ENCODE measurements around the gene GALK1. TPM values are rescaled to one million over a fixed set of nuclear protein-coding genes. Genes with fewer than 3 reads are reported as not detected.

Gene GALK1
- total and polyA plus RNA-seq, 2 of the 13 experiments (the other 11 are each of a cell fraction or from before 2014, with no cell fraction given) = 59.9 to 93.6 TPM

GRCh38 chr17:75749545-75750389 lies 15.2 kb downstream of the GALK1 start (continued):
- no peak for TF ChIP-seq ZSCAN22 (CRISPR knock-in tag; IDR thresholded peaks at IDR 0.05)
- no peak for TF ChIP-seq THAP8 (CRISPR knock-in tag; IDR thresholded peaks at IDR 0.05; ENCODE audit: borderline replicate concordance)
- peak; percentile 19; the same call in 1 of the 2 replicates for TF ChIP-seq NFKB2 (CRISPR knock-in tag; IDR thresholded peaks at IDR 0.05; ENCODE audit: borderline replicate concordance)
- TF ChIP-seq TSC22D2 (CRISPR knock-in tag; IDR thresholded peaks at IDR 0.05; ENCODE audit: borderline replicate concordance) = no peak
- TF ChIP-seq ZNF124 (CRISPR knock-in tag; IDR thresholded peaks at IDR 0.05) = no peak
- no peak for TF ChIP-seq ZNF552 (CRISPR knock-in tag; IDR thresholded peaks at IDR 0.05; ENCODE audit: borderline replicate concordance)
- no peak for TF ChIP-seq ZNF704 (CRISPR knock-in tag; IDR thresholded peaks at IDR 0.05; ENCODE audit: borderline replicate concordance)
- no peak for TF ChIP-seq FOXA3 (CRISPR knock-in tag; IDR thresholded peaks at IDR 0.05)
- TF ChIP-seq ZNF580 (CRISPR knock-in tag; IDR thresholded peaks at IDR 0.05; ENCODE audit: borderline replicate concordance, low read depth) = no peak
- no peak for TF ChIP-seq ZNF678 (CRISPR knock-in tag; IDR thresholded peaks at IDR 0.05)
- TF ChIP-seq HOXA3 (CRISPR knock-in tag; IDR thresholded peaks at IDR 0.05) = peak; percentile 66
- TF ChIP-seq ZNF530 (CRISPR knock-in tag; IDR thresholded peaks at IDR 0.05; ENCODE audit: low read depth) = no peak
- TF ChIP-seq ATM (IDR thresholded peaks at IDR 0.05; ENCODE audit: borderline replicate concordance) = no peak
- TF ChIP-seq CENPX (CRISPR knock-in tag; IDR thresholded peaks at IDR 0.05) = no peak
- no peak for TF ChIP-seq ZNF660 (CRISPR knock-in tag; IDR thresholded peaks at IDR 0.05; ENCODE audit: borderline replicate concordance, low read depth)
- no peak for TF ChIP-seq RELA (CRISPR knock-in tag; IDR thresholded peaks at IDR 0.05)
- TF ChIP-seq PBX2 (CRISPR knock-in tag; IDR thresholded peaks at IDR 0.05) = no peak
- TF ChIP-seq KDM5B (CRISPR knock-in tag; IDR thresholded peaks at IDR 0.05; ENCODE audit: borderline replicate concordance) = no peak; the same call in 1 of the 2 replicates
- no peak for TF ChIP-seq DNMT1 (CRISPR knock-in tag; IDR thresholded peaks at IDR 0.05)
- no peak for TF ChIP-seq ARID2 (CRISPR knock-in tag; IDR thresholded peaks at IDR 0.05; ENCODE audit: borderline replicate concordance)
- no peak for TF ChIP-seq ZNF496 (CRISPR knock-in tag; IDR thresholded peaks at IDR 0.05; ENCODE audit: insufficient replicate concordance)
- no peak for TF ChIP-seq DR1 (CRISPR knock-in tag; IDR thresholded peaks at IDR 0.05)
- TF ChIP-seq BHLHE40 (IDR thresholded peaks at IDR 0.05; ENCODE audit: low read length) = peak; percentile 32; the same call in 1 of the 2 replicates
- TF ChIP-seq ZNF567 (CRISPR knock-in tag; IDR thresholded peaks at IDR 0.05; ENCODE audit: borderline replicate concordance) = no peak
- TF ChIP-seq ZNF451 (CRISPR knock-in tag; IDR thresholded peaks at IDR 0.05) = no peak

Data from HepG2 (cell line).